Upper lobe of left lung (tissue), 4 donors: ENCODE data around the gene TMEM258.

Experiments
- POLR2AphosphoS5 ChIP-seq, 2 donors: sonication (generic); formaldehyde crosslinking; IDR thresholded peaks; one replicate each; pipeline ENCODE4 v1.5.1; 2017; ENCODE audit warnings: antibody characterized with exemption in 2 of 2
- TF ChIP-seq, protein P1 (sequence below), 6 experiments: fragments of 450-650 bp in 4 of 6; fragments of 200-600 bp in 2 of 6; sonication (generic) in 2 of 6; IDR thresholded peaks; one replicate each; pipeline ENCODE4 v1.5.1; 2016 to 2019; ENCODE audit warnings: antibody characterized with exemption in 6 of 6

DNA sequence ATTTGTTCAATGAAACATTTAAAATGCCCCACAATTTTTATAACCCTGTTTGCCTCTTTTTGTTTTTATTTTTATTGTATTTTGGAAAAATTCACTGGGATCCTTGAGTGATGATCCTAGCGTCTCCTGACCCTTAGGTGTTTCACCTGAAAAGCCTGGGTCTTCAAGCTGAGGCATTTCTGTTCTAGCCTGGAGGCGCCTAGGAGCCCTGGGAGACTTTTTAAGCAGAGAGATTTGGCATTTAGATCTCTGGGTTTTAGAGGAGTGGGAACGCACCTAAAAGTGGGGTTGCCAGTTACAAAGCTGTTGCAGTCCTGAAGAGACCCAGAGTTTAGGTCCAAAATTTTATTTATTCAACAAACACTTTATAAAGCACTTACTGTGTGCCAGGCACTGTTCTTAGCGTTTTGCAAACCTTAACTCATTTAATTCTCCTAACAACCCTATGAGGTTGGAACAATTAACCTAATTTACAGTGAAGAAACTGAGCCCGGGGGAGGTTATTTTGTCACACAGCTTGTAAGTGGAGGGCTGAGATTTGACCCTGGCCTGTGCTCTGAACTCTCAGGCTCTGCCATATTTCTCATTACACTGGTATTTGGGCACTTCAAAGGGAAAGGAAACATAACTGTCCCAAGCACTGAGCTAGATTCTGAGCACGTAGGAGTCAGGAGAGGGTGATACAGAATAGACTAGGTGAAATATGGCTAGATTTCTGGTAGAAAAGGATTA lies 25.2 kb upstream of the TMEM258 start:
- TF ChIP-seq, protein P1, sequence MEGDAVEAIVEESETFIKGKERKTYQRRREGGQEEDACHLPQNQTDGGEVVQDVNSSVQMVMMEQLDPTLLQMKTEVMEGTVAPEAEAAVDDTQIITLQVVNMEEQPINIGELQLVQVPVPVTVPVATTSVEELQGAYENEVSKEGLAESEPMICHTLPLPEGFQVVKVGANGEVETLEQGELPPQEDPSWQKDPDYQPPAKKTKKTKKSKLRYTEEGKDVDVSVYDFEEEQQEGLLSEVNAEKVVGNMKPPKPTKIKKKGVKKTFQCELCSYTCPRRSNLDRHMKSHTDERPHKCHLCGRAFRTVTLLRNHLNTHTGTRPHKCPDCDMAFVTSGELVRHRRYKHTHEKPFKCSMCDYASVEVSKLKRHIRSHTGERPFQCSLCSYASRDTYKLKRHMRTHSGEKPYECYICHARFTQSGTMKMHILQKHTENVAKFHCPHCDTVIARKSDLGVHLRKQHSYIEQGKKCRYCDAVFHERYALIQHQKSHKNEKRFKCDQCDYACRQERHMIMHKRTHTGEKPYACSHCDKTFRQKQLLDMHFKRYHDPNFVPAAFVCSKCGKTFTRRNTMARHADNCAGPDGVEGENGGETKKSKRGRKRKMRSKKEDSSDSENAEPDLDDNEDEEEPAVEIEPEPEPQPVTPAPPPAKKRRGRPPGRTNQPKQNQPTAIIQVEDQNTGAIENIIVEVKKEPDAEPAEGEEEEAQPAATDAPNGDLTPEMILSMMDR (IDR thresholded peaks at IDR 0.05) = no peak
- TF ChIP-seq POLR2AphosphoS5 (IDR thresholded peaks at IDR 0.05) = no peak
